K562 (cell line): ENCODE data around the gene GJA9. TPM values are rescaled to one million over a fixed set of nuclear protein-coding genes. Genes with fewer than 3 reads are reported as not detected.

Experiments
- ATAC-seq: fragments of 200-7000 bp; cut with Tn5 transposase; 3 replicates; pipeline ENCODE4 v1.9.1; 2020; ENCODE audit warnings: moderate library complexity
- BruUV-seq: library from RNA; stranded (reverse); fragments of 400-500 nt; replicated peaks from 2 replicates; lab custom pipeline; 2021; lab: Mats Ljungman, UMichigan
- CTCF ChIA-PET: fragments of 300-600 bp; formaldehyde crosslinking; extraction: SDS; loops from one replicate; lab custom pipeline; 2021; ENCODE audit warnings: low intra/inter-chr PET ratio; lab: Yijun Ruan, JAX
- POLR2A ChIA-PET: fragments of 300-600, 350-650 bp; sonication (Branson Sonifier 250); formaldehyde crosslinking; extraction: SDS; loops from one replicate; lab custom pipeline; 2021; ENCODE audit warnings: antibody characterized with exemption, inconsistent platforms; lab: Yijun Ruan, JAX
- DNase-seq, 4 experiments: peaks; one replicate each; pipeline versions ENCODE4 v3.0.0 to v3.0.0-alpha.2; 2011 to 2018; ENCODE audit warnings: low spot score in 3 of 4, mixed read lengths in 3 of 4; ENCODE audit errors: extremely low read depth in 1 of 4
- FAIRE-seq: peaks from 2 replicates; lab custom pipeline; 2011; peaks lifted over from hg19 to GRCh38; lab: Jason Lieb, UNC
- H2AFZ ChIP-seq: 2 replicates; pipeline ENCODE4 v1.6.0; 2011; ENCODE audit warnings: low read depth, low read length, control low read depth, inconsistent platforms
- H3K27ac ChIP-seq: fragments of 200-600 bp; 3 replicates; pipeline ENCODE4 v1.8.0; 2011; ENCODE audit warnings: low read depth, mild to moderate bottlenecking, control low read depth, inconsistent platforms, low read length, moderate library complexity, mixed read lengths; ENCODE audit errors: extremely low read depth
- H3K27me3 ChIP-seq, 2 experiments: fragments of 300-600 bp in 1 of 2; 2 replicates in 1 of 2; 3 replicates in 1 of 2; pipeline versions ENCODE4 v1.6.0 to v1.8.0; 2011; ENCODE audit warnings: inconsistent platforms in 2 of 2, low read length in 2 of 2, mild to moderate bottlenecking in 1 of 2, mixed read lengths in 1 of 2, moderate library complexity in 1 of 2; ENCODE audit not compliant: control insufficient read depth in 2 of 2, insufficient read depth in 2 of 2
- H3K36me3 ChIP-seq: fragments of 300-600 bp; 3 replicates; pipeline ENCODE4 v1.8.0; 2011; ENCODE audit warnings: mild to moderate bottlenecking, low read length, inconsistent platforms; ENCODE audit not compliant: control insufficient read depth, insufficient read depth
- H3K4me1 ChIP-seq, 2 experiments: fragments of 200-600 bp in 1 of 2; replicated peaks in 1 of 2; 2 replicates in 1 of 2; 3 replicates in 1 of 2; pipeline versions ENCODE4 v1.5.1 to v1.8.0; 2011; ENCODE audit warnings: inconsistent platforms in 2 of 2, low read length in 2 of 2, mild to moderate bottlenecking in 1 of 2, mixed read lengths in 1 of 2, moderate library complexity in 1 of 2; ENCODE audit not compliant: control insufficient read depth in 2 of 2, insufficient read depth in 2 of 2
- H3K4me2 ChIP-seq: 2 replicates; pipeline ENCODE4 v1.6.1; 2011; ENCODE audit warnings: low read length, control low read depth, inconsistent platforms, mixed read lengths; ENCODE audit not compliant: insufficient read depth
- H3K4me3 ChIP-seq: fragments of 200-600 bp; sonication (generic), shearing (Covaris generic); 2 replicates; pipeline ENCODE4 v1.5.1; 2016; ENCODE audit warnings: control low read depth, inconsistent platforms
- H3K79me2 ChIP-seq: fragments of 200-600 bp; 3 replicates; pipeline ENCODE4 v1.8.0; 2011; ENCODE audit warnings: low read length, inconsistent platforms; ENCODE audit not compliant: control insufficient read depth, insufficient read depth
- H3K9ac ChIP-seq, 2 experiments: 2 replicates each; pipeline versions ENCODE4 v1.6.0 to v1.6.1; 2011; ENCODE audit warnings: low read depth in 2 of 2, low read length in 2 of 2, control low read depth in 1 of 2, inconsistent platforms in 1 of 2, mild to moderate bottlenecking in 1 of 2, mixed read lengths in 1 of 2; ENCODE audit not compliant: insufficient read depth in 1 of 2
- H3K9me1 ChIP-seq: one replicate; pipeline ENCODE4 v1.6.0; 2011; ENCODE audit warnings: inconsistent platforms, mild to moderate bottlenecking, low read length, moderate library complexity; ENCODE audit not compliant: control insufficient read depth, insufficient read depth
- H3K9me3 ChIP-seq: replicated peaks from 2 replicates; pipeline ENCODE4 v1.5.1; 2011; ENCODE audit warnings: low read depth, low read length, inconsistent platforms; ENCODE audit not compliant: control insufficient read depth, insufficient read depth
- H4K20me1 ChIP-seq: replicated peaks from 2 replicates; pipeline ENCODE4 v1.6.1; 2011; ENCODE audit warnings: low read length, inconsistent platforms, mixed read lengths; ENCODE audit not compliant: control insufficient read depth, insufficient read depth
- EGR1 ChIP-seq: fragments of 450-650 bp; conservative IDR thresholded peaks from 2 replicates; pipeline ENCODE4 v1.6.1; 2017; ENCODE audit warnings: mild to moderate bottlenecking
- FOXK2 ChIP-seq, 2 experiments: fragments of 450-650 bp; IDR thresholded peaks in 1 of 2; conservative IDR thresholded peaks in 1 of 2; 2 replicates each; pipeline ENCODE4 v1.6.1; 2016; ENCODE audit warnings: low read depth in 2 of 2, mild to moderate bottlenecking in 1 of 2
- PML ChIP-seq: IDR thresholded peaks from 2 replicates; pipeline ENCODE4 v1.6.1; 2012; ENCODE audit warnings: low read length, inconsistent platforms
- POLR2G ChIP-seq: fragments of 200-400 bp; formaldehyde crosslinking; IDR thresholded peaks from 2 replicates; pipeline ENCODE4 v1.6.1; 2017; ENCODE audit warnings: low read depth, mild to moderate bottlenecking, antibody characterized with exemption, low read length, moderate library complexity
- RAD21 ChIP-seq, 2 experiments: fragments of 250-450 bp in 1 of 2; fragments of 450-650 bp in 1 of 2; sonication (Bioruptor Pico) in 1 of 2; formaldehyde crosslinking in 1 of 2; IDR thresholded peaks in 1 of 2; conservative IDR thresholded peaks in 1 of 2; 2 replicates each; pipeline versions ENCODE4 v1.4.0 to v1.8.0; 2020 to 2022; ENCODE audit warnings: mild to moderate bottlenecking in 2 of 2, moderate library complexity in 1 of 2
- SMC3 ChIP-seq: conservative IDR thresholded peaks from 2 replicates; pipeline ENCODE4 v1.6.1; 2011; ENCODE audit warnings: low read depth, low read length, improper control_type of control experiment; ENCODE audit not compliant: insufficient read depth
- TFAM ChIP-seq: fragments of 250-450 bp; sonication (Bioruptor Pico); conservative IDR thresholded peaks from 2 replicates; pipeline ENCODE4 v1.5.0; 2021; ENCODE audit warnings: mild to moderate bottlenecking, moderate library complexity
- WGBS: fragments of 100-300 bp; shearing (Covaris generic); methylation state at CpG from one replicate; pipeline ENCODE4 v1.1.6; 2016; ENCODE audit warnings: low coverage, mixed read lengths; ENCODE audit not compliant: insufficient coverage; ENCODE audit errors: missing lambda C conversion rate; 5-methylcytosine and 5-hydroxymethylcytosine counted together
- in situ Hi-C: fragments of 300-500 bp; cut with MboI; formaldehyde crosslinking; loops from 4 replicates; pipeline ENCODE4 v1.15.0; 2018; ENCODE audit warnings: inconsistent platforms, mixed read lengths
- intact Hi-C: fragments of 100-400 bp; cut with micrococcal nuclease; formaldehyde crosslinking; loops from 2 replicates; pipeline ENCODE4 v1.14.2; 2022
- polyA plus RNA-seq, 8 experiments: library from polyadenylated mRNA; depleted of rRNA in 4 of 8; stranded (reverse) in 5 of 8; unstranded in 3 of 8; fragments of >200 nt; fragmentation: Nextera tagmentation in 2 of 8; fragmentation: Illumina TruSeq in 1 of 8; extraction: Ambion mirVana in 2 of 8; extraction: Trizol in 1 of 8; gene quantifications; 2 replicates each; pipeline versions ENCODE4 v1.2.1 to v1.2.3, GENCODE V29; 2011 to 2014; ENCODE audit warnings: inconsistent platforms in 1 of 8, missing spikeins in 1 of 8
- total RNA-seq, 7 experiments: library from RNA; depleted of rRNA in 6 of 7; stranded (reverse); fragments of >200 nt in 6 of 7; fragmentation: Illumina TruSeq in 2 of 7; extraction: Trizol in 2 of 7; gene quantifications; 2 replicates each; pipeline versions ENCODE4 v1.2.1 to v1.2.3, GENCODE V29; 2011 to 2021; ENCODE audit warnings: low replicate concordance in 1 of 7
- TF ChIP-seq, protein P1 (sequence below), 2 experiments: IDR thresholded peaks in 1 of 2; conservative IDR thresholded peaks in 1 of 2; 2 replicates each; pipeline ENCODE4 v1.6.1; 2016; ENCODE audit warnings: low read depth in 2 of 2, mild to moderate bottlenecking in 1 of 2, missing compliant biosample characterization in 1 of 2, missing genetic modification characterization in 1 of 2, moderate library complexity in 1 of 2
- TF ChIP-seq, protein P2 (sequence below): fragments of 450-650 bp; IDR thresholded peaks from 2 replicates; pipeline ENCODE4 v1.6.1; 2018; ENCODE audit not compliant: partially characterized antibody
- TF ChIP-seq, protein P3 (sequence below), 3 experiments: IDR thresholded peaks in 2 of 3; conservative IDR thresholded peaks in 1 of 3; 2 replicates each; pipeline ENCODE4 v1.5.1; 2011 to 2012; ENCODE audit warnings: low read length in 3 of 3, mild to moderate bottlenecking in 3 of 3, control low read depth in 2 of 3, improper control_type of control experiment in 1 of 3, inconsistent platforms in 1 of 3, low read depth in 1 of 3, mixed read lengths in 1 of 3, moderate library complexity in 1 of 3; ENCODE audit not compliant: insufficient read depth in 2 of 3

The GJA9 gene
- total and polyA plus RNA-seq, 9 of the 15 experiments (the other 6 are each of a cell fraction or from before 2014, with no cell fraction given), result not detected

DNA sequence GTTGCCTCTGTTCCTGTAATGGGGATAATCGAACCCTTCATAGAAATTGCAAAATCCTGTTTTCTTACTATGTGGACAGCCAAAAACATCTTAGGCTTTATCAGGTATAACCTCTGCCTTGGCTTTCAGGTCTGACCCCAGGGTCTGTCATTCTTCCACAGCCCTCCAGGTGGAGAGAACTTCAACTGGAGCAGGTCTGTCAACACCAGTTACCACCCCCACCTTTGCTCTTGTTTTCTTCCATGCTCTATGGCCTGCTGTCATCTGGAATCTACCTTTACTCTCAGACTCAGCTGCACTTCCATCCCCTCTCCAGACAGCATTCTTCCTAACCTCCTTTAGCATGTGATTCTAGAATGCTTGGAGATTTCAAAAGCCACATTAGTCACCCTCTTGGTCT, 10.4 kb upstream of the GJA9 start:
- DNase-seq (peak; percentile 49 to 66 (median 56)), ATAC-seq (peak; percentile 94), FAIRE-seq (peak; percentile 42)
- in situ Hi-C loops (no loop called here), intact Hi-C loops (no loop called here)
- no peak overlapping the region for H3K4me3 ChIP-seq
- no peaks in the 10 kb centered on the region for H3K9me1 ChIP-seq
- no peaks in the 10 kb centered on the region for H3K4me1 ChIP-seq
- H3K4me2 ChIP-seq, result no peak overlapping the region
- BruUV-seq, result no TSS peak
- H3K9ac ChIP-seq, result no peak overlapping the region
- no peaks in the 10 kb centered on the region for H3K9me3 ChIP-seq
- no peak overlapping the region for H3K27ac ChIP-seq
- peaks cover 0 to 7% of the 10 kb centered on the region in 2 experiments; a peak in 3 of 5 replicates for H3K27me3 ChIP-seq
- ChIA-PET CTCF (interaction anchor here (0.7 kb wide), 1 partner anchor 201 kb away, joined by 3 read pairs; no protein-coding TSS in a partner anchor), POLR2A (interaction anchor here (1.3 to 1.4 kb wide), 2 partner anchors 10 to 67 kb away, joined by 3 to 4 read pairs; no protein-coding TSS in a partner anchor)
- 0% methylated on average over 1 of the region's 1 CpG for WGBS
- H3K79me2 ChIP-seq, result no peaks in the 10 kb centered on the region
- no peaks in the 10 kb centered on the region for H4K20me1 ChIP-seq
- no peak overlapping the region for H2AFZ ChIP-seq
- H3K36me3 ChIP-seq, result no peaks in the 10 kb centered on the region
- TF ChIP-seq EGR1 (peak; percentile 28), SMC3 (peak; percentile 42; the same call in 1 of the 2 replicates), RAD21 (CRISPR knock-in tag; conservative IDR thresholded peaks at IDR 0.05 in 1 of 2, IDR thresholded peaks at IDR 0.05 in 1 of 2) (peak; percentile 11 to 37; a peak in 2 of 4 replicates), PML (no peak), POLR2G (no peak), TFAM (CRISPR knock-in tag) (no peak), FOXK2 (conservative IDR thresholded peaks at IDR 0.05 in 1 of 2, IDR thresholded peaks at IDR 0.05 in 1 of 2; ENCODE audit: low read depth in 2 of 2) (peak in 1 of 2 experiments; percentile 46; a peak in 2 of 4 replicates)
- TF ChIP-seq, protein P1, sequence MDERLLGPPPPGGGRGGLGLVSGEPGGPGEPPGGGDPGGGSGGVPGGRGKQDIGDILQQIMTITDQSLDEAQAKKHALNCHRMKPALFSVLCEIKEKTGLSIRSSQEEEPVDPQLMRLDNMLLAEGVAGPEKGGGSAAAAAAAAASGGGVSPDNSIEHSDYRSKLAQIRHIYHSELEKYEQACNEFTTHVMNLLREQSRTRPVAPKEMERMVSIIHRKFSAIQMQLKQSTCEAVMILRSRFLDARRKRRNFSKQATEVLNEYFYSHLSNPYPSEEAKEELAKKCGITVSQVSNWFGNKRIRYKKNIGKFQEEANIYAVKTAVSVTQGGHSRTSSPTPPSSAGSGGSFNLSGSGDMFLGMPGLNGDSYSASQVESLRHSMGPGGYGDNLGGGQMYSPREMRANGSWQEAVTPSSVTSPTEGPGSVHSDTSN (CRISPR knock-in tag; IDR thresholded peaks at IDR 0.05; ENCODE audit: low read depth), result no peak
- TF ChIP-seq, protein P1 (tag; conservative IDR thresholded peaks at IDR 0.05; ENCODE audit: low read depth), result peak; percentile 23; the same call in 1 of the 2 replicates
- TF ChIP-seq, protein P2, sequence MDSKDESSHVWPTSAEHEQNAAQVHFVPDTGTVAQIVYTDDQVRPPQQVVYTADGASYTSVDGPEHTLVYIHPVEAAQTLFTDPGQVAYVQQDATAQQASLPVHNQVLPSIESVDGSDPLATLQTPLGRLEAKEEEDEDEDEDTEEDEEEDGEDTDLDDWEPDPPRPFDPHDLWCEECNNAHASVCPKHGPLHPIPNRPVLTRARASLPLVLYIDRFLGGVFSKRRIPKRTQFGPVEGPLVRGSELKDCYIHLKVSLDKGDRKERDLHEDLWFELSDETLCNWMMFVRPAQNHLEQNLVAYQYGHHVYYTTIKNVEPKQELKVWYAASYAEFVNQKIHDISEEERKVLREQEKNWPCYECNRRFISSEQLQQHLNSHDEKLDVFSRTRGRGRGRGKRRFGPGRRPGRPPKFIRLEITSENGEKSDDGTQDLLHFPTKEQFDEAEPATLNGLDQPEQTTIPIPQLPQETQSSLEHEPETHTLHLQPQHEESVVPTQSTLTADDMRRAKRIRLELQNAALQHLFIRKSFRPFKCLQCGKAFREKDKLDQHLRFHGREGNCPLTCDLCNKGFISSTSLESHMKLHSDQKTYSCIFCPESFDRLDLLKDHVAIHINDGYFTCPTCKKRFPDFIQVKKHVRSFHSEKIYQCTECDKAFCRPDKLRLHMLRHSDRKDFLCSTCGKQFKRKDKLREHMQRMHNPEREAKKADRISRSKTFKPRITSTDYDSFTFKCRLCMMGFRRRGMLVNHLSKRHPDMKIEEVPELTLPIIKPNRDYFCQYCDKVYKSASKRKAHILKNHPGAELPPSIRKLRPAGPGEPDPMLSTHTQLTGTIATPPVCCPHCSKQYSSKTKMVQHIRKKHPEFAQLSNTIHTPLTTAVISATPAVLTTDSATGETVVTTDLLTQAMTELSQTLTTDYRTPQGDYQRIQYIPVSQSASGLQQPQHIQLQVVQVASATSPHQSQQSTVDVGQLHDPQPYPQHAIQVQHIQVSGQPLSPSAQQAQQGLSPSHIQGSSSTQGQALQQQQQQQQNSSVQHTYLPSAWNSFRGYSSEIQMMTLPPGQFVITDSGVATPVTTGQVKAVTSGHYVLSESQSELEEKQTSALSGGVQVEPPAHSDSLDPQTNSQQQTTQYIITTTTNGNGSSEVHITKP, result peak; percentile 21
- TF ChIP-seq, protein P3, sequence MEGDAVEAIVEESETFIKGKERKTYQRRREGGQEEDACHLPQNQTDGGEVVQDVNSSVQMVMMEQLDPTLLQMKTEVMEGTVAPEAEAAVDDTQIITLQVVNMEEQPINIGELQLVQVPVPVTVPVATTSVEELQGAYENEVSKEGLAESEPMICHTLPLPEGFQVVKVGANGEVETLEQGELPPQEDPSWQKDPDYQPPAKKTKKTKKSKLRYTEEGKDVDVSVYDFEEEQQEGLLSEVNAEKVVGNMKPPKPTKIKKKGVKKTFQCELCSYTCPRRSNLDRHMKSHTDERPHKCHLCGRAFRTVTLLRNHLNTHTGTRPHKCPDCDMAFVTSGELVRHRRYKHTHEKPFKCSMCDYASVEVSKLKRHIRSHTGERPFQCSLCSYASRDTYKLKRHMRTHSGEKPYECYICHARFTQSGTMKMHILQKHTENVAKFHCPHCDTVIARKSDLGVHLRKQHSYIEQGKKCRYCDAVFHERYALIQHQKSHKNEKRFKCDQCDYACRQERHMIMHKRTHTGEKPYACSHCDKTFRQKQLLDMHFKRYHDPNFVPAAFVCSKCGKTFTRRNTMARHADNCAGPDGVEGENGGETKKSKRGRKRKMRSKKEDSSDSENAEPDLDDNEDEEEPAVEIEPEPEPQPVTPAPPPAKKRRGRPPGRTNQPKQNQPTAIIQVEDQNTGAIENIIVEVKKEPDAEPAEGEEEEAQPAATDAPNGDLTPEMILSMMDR (IDR thresholded peaks at IDR 0.05 in 2 of 3, conservative IDR thresholded peaks at IDR 0.05 in 1 of 3; ENCODE audit: insufficient read depth in 2 of 3, low read depth in 1 of 3, low read length in 3 of 3), result peak; percentile 40 to 46 (median 41); a peak in 4 of 6 replicates
